SK-N-MC (cell line): ENCODE data around the gene WBP1.

ENCODE experiments used
- EZH2 ChIP-seq: fragments of 200-600 bp; sonication (generic); IDR thresholded peaks from one replicate; pipeline ENCODE4 v1.6.1; 2017; ENCODE audit warnings: antibody characterized with exemption
- POLR2AphosphoS5 ChIP-seq: IDR thresholded peaks from 2 replicates; pipeline ENCODE4 v1.6.1; 2012; ENCODE audit warnings: mild to moderate bottlenecking, low read depth, low read length, borderline replicate concordance

- TF ChIP-seq EZH2 (no peak), POLR2AphosphoS5 (no peak)
Observed at GRCh38 chr2:74462054-74462785, 4.0 kb downstream of the WBP1 start.
